H9 (cell line): ENCODE data around the gene R3HDM2. TPM values are rescaled to one million over a fixed set of nuclear protein-coding genes. Genes with fewer than 3 reads are reported as not detected.

ENCODE experiments used
- DNase-seq: peaks from one replicate; pipeline ENCODE4 v3.0.0-alpha.2; 2017
- H2AFZ ChIP-seq: one replicate; pipeline ENCODE4 v1.6.1; 2013; ENCODE audit warnings: mild to moderate bottlenecking, low read length, control low read depth, moderate library complexity
- H2AK5ac ChIP-seq: 2 replicates; pipeline ENCODE4 v1.6.1; 2013; ENCODE audit warnings: low read length, control low read depth, mixed read lengths; ENCODE audit not compliant: insufficient read length
- H2BK120ac ChIP-seq: one replicate; pipeline ENCODE4 v1.6.1; 2013; ENCODE audit warnings: low read depth, mild to moderate bottlenecking, low read length, control low read depth, inconsistent platforms; ENCODE audit not compliant: poor library complexity, severe bottlenecking
- H2BK12ac ChIP-seq: 2 replicates; pipeline ENCODE4 v1.6.1; 2013; ENCODE audit warnings: low read length, control low read depth, mixed read lengths, low read depth; ENCODE audit not compliant: insufficient read length
- H2BK15ac ChIP-seq: 2 replicates; pipeline ENCODE4 v1.6.1; 2013; ENCODE audit warnings: low read depth, low read length, control low read depth
- H2BK20ac ChIP-seq: one replicate; pipeline ENCODE4 v1.6.1; 2013; ENCODE audit warnings: low read depth, mild to moderate bottlenecking, low read length, control low read depth, inconsistent platforms; ENCODE audit not compliant: poor library complexity, severe bottlenecking
- H2BK5ac ChIP-seq: 2 replicates; pipeline ENCODE4 v1.6.1; 2013; ENCODE audit warnings: low read length, control low read depth, mixed read lengths; ENCODE audit not compliant: insufficient read length
- H3K14ac ChIP-seq: 2 replicates; pipeline ENCODE4 v1.6.1; 2013; ENCODE audit warnings: low read length, control low read depth; ENCODE audit not compliant: insufficient read depth
- H3K18ac ChIP-seq: 2 replicates; pipeline ENCODE4 v1.6.1; 2013; ENCODE audit warnings: low read depth, mild to moderate bottlenecking, mixed read lengths, low read length, control low read depth; ENCODE audit not compliant: insufficient read length
- H3K23ac ChIP-seq: 2 replicates; pipeline ENCODE4 v1.6.1; 2013; ENCODE audit warnings: low read length, control low read depth, mixed read lengths, low read depth; ENCODE audit not compliant: insufficient read length
- H3K23me2 ChIP-seq: 2 replicates; pipeline ENCODE4 v1.6.1; 2013; ENCODE audit warnings: low read depth, mild to moderate bottlenecking, mixed read lengths, low read length, control low read depth; ENCODE audit not compliant: insufficient read length, poor library complexity, severe bottlenecking
- H3K27ac ChIP-seq: 2 replicates; pipeline ENCODE4 v1.5.1; 2013; ENCODE audit warnings: low read length, control low read depth, mixed read lengths, low read depth; ENCODE audit not compliant: insufficient read length
- H3K27me3 ChIP-seq: 2 replicates; pipeline ENCODE4 v1.6.1; 2013; ENCODE audit warnings: low read length, control low read depth, inconsistent platforms; ENCODE audit not compliant: insufficient read depth
- H3K4ac ChIP-seq: 2 replicates; pipeline ENCODE4 v1.6.1; 2013; ENCODE audit warnings: low read depth, mild to moderate bottlenecking, control low read depth, inconsistent platforms, low read length, moderate library complexity
- H3K4me1 ChIP-seq: 2 replicates; pipeline ENCODE4 v1.6.1; 2013; ENCODE audit warnings: low read length, control low read depth, inconsistent platforms; ENCODE audit not compliant: insufficient read depth
- H3K4me2 ChIP-seq: 2 replicates; pipeline ENCODE4 v1.6.1; 2013; ENCODE audit warnings: low read length, control low read depth, mixed read lengths; ENCODE audit not compliant: insufficient read length, insufficient read depth
- H3K56ac ChIP-seq: 2 replicates; pipeline ENCODE4 v1.6.1; 2013; ENCODE audit warnings: low read depth, mild to moderate bottlenecking, mixed read lengths, low read length, control low read depth; ENCODE audit not compliant: insufficient read length
- H3K79me1 ChIP-seq: 2 replicates; pipeline ENCODE4 v1.6.1; 2013; ENCODE audit warnings: low read depth, mild to moderate bottlenecking, moderate library complexity, low read length, control low read depth, inconsistent platforms; ENCODE audit not compliant: insufficient read depth, poor library complexity, severe bottlenecking
- H3K79me2 ChIP-seq: 2 replicates; pipeline ENCODE4 v1.6.1; 2013; ENCODE audit warnings: low read length, control low read depth, inconsistent platforms; ENCODE audit not compliant: insufficient read depth
- H3K9ac ChIP-seq: 2 replicates; pipeline ENCODE4 v1.6.1; 2013; ENCODE audit warnings: low read length, control low read depth, mixed read lengths; ENCODE audit not compliant: insufficient read length; ENCODE audit errors: extremely low read depth
- H3K9me3 ChIP-seq: one replicate; pipeline ENCODE4 v1.6.1; 2013; ENCODE audit warnings: low read depth, low read length, inconsistent platforms; ENCODE audit not compliant: control insufficient read depth
- H3T11ph ChIP-seq: one replicate; pipeline ENCODE4 v1.6.1; 2013; ENCODE audit warnings: mild to moderate bottlenecking, low read length, control low read depth, inconsistent platforms
- H4K20me1 ChIP-seq: one replicate; pipeline ENCODE4 v1.6.1; 2013; ENCODE audit not compliant: control insufficient read depth, insufficient read length, insufficient read depth
- H4K5ac ChIP-seq: 2 replicates; pipeline ENCODE4 v1.6.1; 2013; ENCODE audit warnings: low read depth, mild to moderate bottlenecking, mixed read lengths, low read length, control low read depth; ENCODE audit not compliant: insufficient read length
- H4K8ac ChIP-seq: replicated peaks from 2 replicates; pipeline ENCODE4 v1.6.1; 2013; ENCODE audit warnings: low read length, control low read depth, mixed read lengths, low read depth; ENCODE audit not compliant: insufficient read length
- H4K91ac ChIP-seq: 2 replicates; pipeline ENCODE4 v1.6.1; 2013; ENCODE audit warnings: low read depth, mild to moderate bottlenecking, moderate library complexity, mixed read lengths, low read length, control low read depth; ENCODE audit not compliant: insufficient read length
- H3K27ac Mint-ChIP-seq, 3 experiments: 2 replicates in 2 of 3; 3 replicates in 1 of 3; pipeline ENCODE4 v1.8.0; 2020 to 2021; ENCODE audit warnings: mixed read lengths in 3 of 3, mild to moderate bottlenecking in 1 of 3, moderate library complexity in 1 of 3
- H3K27me3 Mint-ChIP-seq: 2 replicates; pipeline ENCODE4 v1.8.0; 2021; ENCODE audit warnings: low read depth, mild to moderate bottlenecking, moderate library complexity, mixed read lengths
- H3K36me3 Mint-ChIP-seq, 3 experiments: 2 replicates in 2 of 3; 3 replicates in 1 of 3; pipeline ENCODE4 v1.8.0; 2020 to 2021; ENCODE audit warnings: low read depth in 3 of 3, mixed read lengths in 3 of 3; ENCODE audit not compliant: insufficient read depth in 1 of 3
- H3K4me1 Mint-ChIP-seq, 2 experiments: 2 replicates each; pipeline ENCODE4 v1.8.0; 2020; ENCODE audit warnings: mixed read lengths in 2 of 2
- H3K4me3 Mint-ChIP-seq, 2 experiments: 2 replicates in 1 of 2; 3 replicates in 1 of 2; pipeline ENCODE4 v1.8.0; 2020 to 2021; ENCODE audit warnings: mild to moderate bottlenecking in 2 of 2, mixed read lengths in 2 of 2, moderate library complexity in 1 of 2
- H3K9me3 Mint-ChIP-seq, 2 experiments: 2 replicates in 1 of 2; 3 replicates in 1 of 2; pipeline ENCODE4 v1.8.0; 2020; ENCODE audit warnings: mild to moderate bottlenecking in 2 of 2, mixed read lengths in 2 of 2, moderate library complexity in 1 of 2
- WGBS: extraction: QIAGEN DNeasy Blood & Tissue Kit; methylation state at CpG from one replicate; pipeline ENCODE4 v1.1.7; 2013; ENCODE audit warnings: missing lambda C conversion rate, low lambda C conversion rate, mixed read lengths; ENCODE audit not compliant: insufficient read length; ENCODE audit errors: extremely low coverage; 5-methylcytosine and 5-hydroxymethylcytosine counted together
- total RNA-seq: library from RNA; stranded (reverse); gene quantifications from 2 replicates; pipeline ENCODE4 v1.2.1, GENCODE V29; 2021
- TF ChIP-seq, protein P1 (sequence below): fragments of 200-600 bp; sonication (generic); conservative IDR thresholded peaks from 3 replicates; pipeline ENCODE4 v1.8.0; 2021; ENCODE audit warnings: antibody characterized with exemption, mild to moderate bottlenecking

The R3HDM2 gene
- total RNA-seq, 1 experiment from 2014 or later: 43.9 TPM

GRCh38 chr12:57380300-57380699 lies 50.5 kb downstream of the R3HDM2 start:
- no CpG with 5 or more reads among the region's 1 CpG for WGBS
- no peak overlapping the region for H2BK120ac ChIP-seq
- no peak overlapping the region for H3K18ac ChIP-seq
- DNase-seq: no peak
- no peak overlapping the region for H4K91ac ChIP-seq
- no peak overlapping the region for H2AFZ ChIP-seq
- H3T11ph ChIP-seq: no peak overlapping the region
- H3K23me2 ChIP-seq: no peaks in the 10 kb centered on the region
- H4K5ac ChIP-seq: no peak overlapping the region
- no peak overlapping the region for H3K14ac ChIP-seq
- TF ChIP-seq, protein P1, sequence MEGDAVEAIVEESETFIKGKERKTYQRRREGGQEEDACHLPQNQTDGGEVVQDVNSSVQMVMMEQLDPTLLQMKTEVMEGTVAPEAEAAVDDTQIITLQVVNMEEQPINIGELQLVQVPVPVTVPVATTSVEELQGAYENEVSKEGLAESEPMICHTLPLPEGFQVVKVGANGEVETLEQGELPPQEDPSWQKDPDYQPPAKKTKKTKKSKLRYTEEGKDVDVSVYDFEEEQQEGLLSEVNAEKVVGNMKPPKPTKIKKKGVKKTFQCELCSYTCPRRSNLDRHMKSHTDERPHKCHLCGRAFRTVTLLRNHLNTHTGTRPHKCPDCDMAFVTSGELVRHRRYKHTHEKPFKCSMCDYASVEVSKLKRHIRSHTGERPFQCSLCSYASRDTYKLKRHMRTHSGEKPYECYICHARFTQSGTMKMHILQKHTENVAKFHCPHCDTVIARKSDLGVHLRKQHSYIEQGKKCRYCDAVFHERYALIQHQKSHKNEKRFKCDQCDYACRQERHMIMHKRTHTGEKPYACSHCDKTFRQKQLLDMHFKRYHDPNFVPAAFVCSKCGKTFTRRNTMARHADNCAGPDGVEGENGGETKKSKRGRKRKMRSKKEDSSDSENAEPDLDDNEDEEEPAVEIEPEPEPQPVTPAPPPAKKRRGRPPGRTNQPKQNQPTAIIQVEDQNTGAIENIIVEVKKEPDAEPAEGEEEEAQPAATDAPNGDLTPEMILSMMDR: no peak
- H3K27ac ChIP-seq: no peak overlapping the region
- no peak overlapping the region for H4K8ac ChIP-seq
- H3K79me2 ChIP-seq: no peaks in the 10 kb centered on the region
- peak overlapping the region in 1 of 3 experiments; percentile 61; a peak in 2 of 7 replicates for H3K27ac Mint-ChIP-seq
- no peak overlapping the region for H3K4me3 Mint-ChIP-seq
- H3K4ac ChIP-seq: no peak overlapping the region
- H3K4me2 ChIP-seq: no peak overlapping the region
- H4K20me1 ChIP-seq: no peaks in the 10 kb centered on the region
- no peaks in the 10 kb centered on the region for H3K27me3 Mint-ChIP-seq
- H3K9ac ChIP-seq: no peak overlapping the region
- H3K36me3 Mint-ChIP-seq: peaks cover 0 to 10% (median 9%) of the 10 kb centered on the region in 3 experiments; a peak in 2 of 7 replicates
- no peak overlapping the region for H3K56ac ChIP-seq
- H2AK5ac ChIP-seq: no peak overlapping the region
- H2BK20ac ChIP-seq: no peak overlapping the region
- no peaks in the 10 kb centered on the region for H3K79me1 ChIP-seq
- H3K27me3 ChIP-seq: no peaks in the 10 kb centered on the region; the same call in 1 of the 2 replicates
- H3K4me1 Mint-ChIP-seq: peaks cover 3 to 7% of the 10 kb centered on the region in 2 experiments; a peak in 3 of 4 replicates
- no peak overlapping the region for H2BK15ac ChIP-seq
- no peak overlapping the region for H2BK5ac ChIP-seq
- H3K9me3 Mint-ChIP-seq: no peaks in the 10 kb centered on the region
- no peaks in the 10 kb centered on the region for H3K9me3 ChIP-seq
- no peak overlapping the region for H2BK12ac ChIP-seq
- H3K4me1 ChIP-seq: no peaks in the 10 kb centered on the region; the same call in 1 of the 2 replicates
- H3K23ac ChIP-seq: no peak overlapping the region
